Smooth muscle cell (in vitro differentiated cells): Measurements from ENCODE around the gene NEK5. TPM values are rescaled to one million over a fixed set of nuclear protein-coding genes. Genes with fewer than 3 reads are reported as not detected.

ENCODE experiments used
- DNase-seq: peaks from one replicate; lab custom pipeline; 2025; ENCODE audit not compliant: unreplicated experiment; lab: John Stamatoyannopoulos, UW
- H2AFZ ChIP-seq: fragments of 200-600 bp; sonication (generic); 2 replicates; pipeline ENCODE4 v1.6.0; 2016; ENCODE audit warnings: antibody characterized with exemption, low read depth, mild to moderate bottlenecking
- H3F3A ChIP-seq: fragments of 200-600 bp; sonication (generic); 2 replicates; pipeline ENCODE4 v1.6.0; 2017; ENCODE audit warnings: antibody characterized with exemption, low read depth
- H3K27ac ChIP-seq: fragments of 200-600 bp; sonication (generic); 2 replicates; pipeline ENCODE4 v1.5.1; 2016; ENCODE audit warnings: low read depth, mild to moderate bottlenecking
- H3K27me3 ChIP-seq: fragments of 200-600 bp; sonication (generic); 2 replicates; pipeline ENCODE4 v1.6.1; 2016; ENCODE audit warnings: low read depth, mild to moderate bottlenecking
- H3K36me3 ChIP-seq: fragments of 200-600 bp; sonication (generic); 2 replicates; pipeline ENCODE4 v1.5.1; 2016; ENCODE audit warnings: low read depth
- H3K4me1 ChIP-seq: fragments of 200-600 bp; sonication (generic); 2 replicates; pipeline ENCODE4 v1.5.1; 2016; ENCODE audit warnings: low read depth
- H3K4me2 ChIP-seq: fragments of 200-600 bp; sonication (generic); 2 replicates; pipeline ENCODE4 v1.6.0; 2016; ENCODE audit warnings: mild to moderate bottlenecking
- H3K4me3 ChIP-seq: fragments of 200-600 bp; sonication (generic); 2 replicates; pipeline ENCODE4 v1.5.1; 2016; ENCODE audit warnings: mild to moderate bottlenecking
- H3K79me2 ChIP-seq: fragments of 200-600 bp; sonication (generic); 2 replicates; pipeline ENCODE4 v1.6.0; 2016; ENCODE audit warnings: low read depth, mild to moderate bottlenecking
- H3K9ac ChIP-seq: fragments of 200-600 bp; sonication (generic); 2 replicates; pipeline ENCODE4 v1.6.0; 2016; ENCODE audit warnings: low read depth
- H3K9me3 ChIP-seq: fragments of 200-600 bp; sonication (generic); replicated peaks from 2 replicates; pipeline ENCODE4 v1.5.1; 2016; ENCODE audit warnings: low read depth
- H4K20me1 ChIP-seq: fragments of 200-600 bp; sonication (generic); 2 replicates; pipeline ENCODE4 v1.6.0; 2016; ENCODE audit warnings: low read depth
- WGBS: methylation state at CpG from one replicate; pipeline ENCODE4 v1.1.7; 2016; ENCODE audit warnings: low lambda C conversion rate; 5-methylcytosine and 5-hydroxymethylcytosine counted together
- polyA plus RNA-seq: library from polyadenylated mRNA; unstranded; fragments of >200 nt; fragmentation: Nextera tagmentation; extraction: Ambion mirVana; gene quantifications from 2 replicates; pipeline ENCODE4 v1.2.1, GENCODE V29; 2016
- total RNA-seq: library from RNA; depleted of rRNA; stranded (reverse); fragments of >200 nt; gene quantifications from 2 replicates; pipeline ENCODE4 v1.2.3, GENCODE V29; 2014
- TF ChIP-seq, protein P1 (sequence below): fragments of 200-600 bp; sonication (generic); IDR thresholded peaks from 2 replicates; pipeline ENCODE4 v1.5.1; 2017; ENCODE audit warnings: borderline replicate concordance, mild to moderate bottlenecking, antibody characterized with exemption; ENCODE audit not compliant: insufficient read depth, poor library complexity, severe bottlenecking

NEK5 gene
- total and polyA plus RNA-seq, 2 experiments from 2014 or later = 0.04 to 0.29 TPM

DNA sequence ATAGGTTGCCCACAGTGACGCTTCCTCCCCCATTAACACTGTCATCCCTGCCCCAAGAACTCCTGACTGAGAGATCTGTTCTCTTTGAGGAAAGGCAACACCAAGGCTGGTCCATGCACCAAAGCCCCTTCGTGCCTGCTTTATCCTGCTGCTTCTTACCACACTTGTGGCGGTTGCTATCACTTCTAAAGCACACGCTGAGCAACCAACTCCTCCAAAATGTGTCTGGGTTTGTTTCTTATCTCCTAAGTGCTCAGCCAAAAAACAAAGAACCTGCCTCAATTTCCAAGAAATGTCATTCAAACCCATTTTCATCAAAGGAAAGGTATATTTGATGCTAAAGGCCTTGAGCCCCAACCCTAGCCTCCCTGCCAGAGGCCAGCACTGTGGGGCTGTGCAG, 132.2 kb downstream of the NEK5 start:
- Histone ChIP-seq H3K4me2 (no peak overlapping the region), H3K9me3 (no peaks in the 10 kb centered on the region), H4K20me1 (peaks cover 81% of the 10 kb centered on the region), H3K4me3 (no peak overlapping the region), H3K27me3 (no peaks in the 10 kb centered on the region), H3K9ac (no peak overlapping the region), H3K79me2 (peaks cover 96% of the 10 kb centered on the region), H2AFZ (no peak overlapping the region), H3K36me3 (no peaks in the 10 kb centered on the region), H3F3A (no peaks in the 10 kb centered on the region), H3K4me1 (peaks cover 28% of the 10 kb centered on the region), H3K27ac (no peak overlapping the region)
- DNase-seq = no peak
- whole genome bisulfite sequencing = 91% methylated on average over 4 of the region's 4 CpGs
- TF ChIP-seq, protein P1, sequence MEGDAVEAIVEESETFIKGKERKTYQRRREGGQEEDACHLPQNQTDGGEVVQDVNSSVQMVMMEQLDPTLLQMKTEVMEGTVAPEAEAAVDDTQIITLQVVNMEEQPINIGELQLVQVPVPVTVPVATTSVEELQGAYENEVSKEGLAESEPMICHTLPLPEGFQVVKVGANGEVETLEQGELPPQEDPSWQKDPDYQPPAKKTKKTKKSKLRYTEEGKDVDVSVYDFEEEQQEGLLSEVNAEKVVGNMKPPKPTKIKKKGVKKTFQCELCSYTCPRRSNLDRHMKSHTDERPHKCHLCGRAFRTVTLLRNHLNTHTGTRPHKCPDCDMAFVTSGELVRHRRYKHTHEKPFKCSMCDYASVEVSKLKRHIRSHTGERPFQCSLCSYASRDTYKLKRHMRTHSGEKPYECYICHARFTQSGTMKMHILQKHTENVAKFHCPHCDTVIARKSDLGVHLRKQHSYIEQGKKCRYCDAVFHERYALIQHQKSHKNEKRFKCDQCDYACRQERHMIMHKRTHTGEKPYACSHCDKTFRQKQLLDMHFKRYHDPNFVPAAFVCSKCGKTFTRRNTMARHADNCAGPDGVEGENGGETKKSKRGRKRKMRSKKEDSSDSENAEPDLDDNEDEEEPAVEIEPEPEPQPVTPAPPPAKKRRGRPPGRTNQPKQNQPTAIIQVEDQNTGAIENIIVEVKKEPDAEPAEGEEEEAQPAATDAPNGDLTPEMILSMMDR = no peak

DNA sequence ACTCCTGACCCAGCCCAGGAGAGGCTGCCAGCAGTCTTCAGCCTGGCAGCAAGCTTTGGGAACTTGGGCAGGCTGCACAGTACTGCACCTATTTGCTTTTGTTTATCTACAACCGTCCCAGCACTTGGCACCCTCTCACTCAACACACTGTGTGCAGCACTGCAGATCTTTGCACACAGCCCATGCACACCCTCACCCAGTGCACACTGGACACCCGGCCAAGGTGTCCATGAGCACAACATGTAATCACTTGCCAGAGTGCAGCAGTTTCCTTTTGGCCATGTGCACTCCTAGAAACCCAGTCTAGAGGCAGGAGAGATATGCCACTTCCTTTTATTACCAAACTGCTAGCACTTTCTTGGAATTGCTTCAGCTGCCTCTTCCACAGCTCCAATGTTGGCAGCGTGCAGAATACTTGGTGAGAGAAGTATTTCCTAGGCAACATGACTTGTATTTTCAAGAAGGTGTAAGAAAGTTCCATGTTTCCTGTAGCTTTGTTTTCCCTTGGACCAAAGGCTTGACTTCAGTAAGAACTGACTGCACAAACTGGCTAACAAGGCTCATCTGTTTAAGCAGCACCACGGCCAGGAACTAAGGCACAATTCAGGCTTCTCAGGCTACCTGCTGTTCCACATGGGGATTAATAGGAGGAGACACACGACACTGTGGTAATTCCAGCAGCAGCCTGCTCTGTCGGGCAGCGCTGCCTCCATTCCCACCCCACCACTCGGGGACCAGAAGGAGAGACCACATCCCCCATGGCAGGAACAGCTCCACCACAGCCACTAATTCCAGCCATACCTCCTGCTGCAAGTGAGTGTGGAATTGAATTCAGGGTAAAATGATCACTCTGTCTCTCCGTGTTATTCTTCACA, 133.0 kb downstream of the NEK5 start:
- Histone ChIP-seq H3K9ac (no peak overlapping the region), H3F3A (no peaks in the 10 kb centered on the region), H3K4me3 (no peak overlapping the region), H3K27me3 (no peaks in the 10 kb centered on the region), H3K9me3 (no peaks in the 10 kb centered on the region), H4K20me1 (peaks cover 76% of the 10 kb centered on the region), H3K79me2 (peaks cover 96% of the 10 kb centered on the region), H3K27ac (no peak overlapping the region), H3K36me3 (no peaks in the 10 kb centered on the region), H3K4me2 (no peak overlapping the region), H2AFZ (no peak overlapping the region), H3K4me1 (peaks cover 28% of the 10 kb centered on the region)
- TF ChIP-seq, protein P1 = no peak
- WGBS = 62% methylated on average over 9 of the region's 9 CpGs
- DNase-seq = no peak

GRCh38 chr13:51993713-51994112, 135.2 kb downstream of the NEK5 start:
- H3K4me2 ChIP-seq = no peak overlapping the region
- no peaks in the 10 kb centered on the region for H3K9me3 ChIP-seq
- 85% methylated on average over 2 of the region's 2 CpGs for WGBS
- peaks cover 54% of the 10 kb centered on the region for H4K20me1 ChIP-seq
- H3K36me3 ChIP-seq = no peaks in the 10 kb centered on the region
- H3K4me3 ChIP-seq = no peak overlapping the region
- no peak overlapping the region for H3K9ac ChIP-seq
- no peak for DNase-seq
- no peak overlapping the region for H2AFZ ChIP-seq
- no peak overlapping the region for H3K27ac ChIP-seq
- H3K4me1 ChIP-seq = peaks cover 25% of the 10 kb centered on the region
- H3K27me3 ChIP-seq = no peaks in the 10 kb centered on the region
- no peaks in the 10 kb centered on the region for H3F3A ChIP-seq
- peaks cover 97% of the 10 kb centered on the region for H3K79me2 ChIP-seq
- TF ChIP-seq, protein P1 = no peak
